Measurements from ENCODE around the gene MACROD2. TPM values are rescaled to one million over a fixed set of nuclear protein-coding genes. Genes with fewer than 3 reads are reported as not detected.

The MACROD2 gene
- polyA plus RNA-seq, 1 donor (not counting 4 experiments of a cell fraction or from before 2014, with no cell fraction given), result 0.71 TPM

GRCh38 chr20:15740046-15740775 lies 1744.9 kb downstream of the MACROD2 start:
- Histone ChIP-seq H4K20me1 (ENCODE audit: control insufficient read depth, extremely low read depth, insufficient read depth, low read length) (no peaks in the 10 kb centered on the region), H3K79me2 (ENCODE audit: control insufficient read depth, insufficient read depth, low read length) (no peaks in the 10 kb centered on the region), H3K36me3 (ENCODE audit: control insufficient read depth in 2 of 2, extremely low read depth in 1 of 2, insufficient read depth in 2 of 2, low read length in 2 of 2) (no peaks in the 10 kb centered on the region), H3K9me1 (ENCODE audit: control insufficient read depth, extremely low read depth, insufficient read depth, low read length) (no peaks in the 10 kb centered on the region), H3K4me2 (ENCODE audit: control insufficient read depth, extremely low read depth, insufficient read depth, low read depth, low read length) (no peak overlapping the region), H3K27me3 (ENCODE audit: control insufficient read depth, extremely low read depth, insufficient read depth, low read length) (no peaks in the 10 kb centered on the region), H3K9ac (ENCODE audit: control insufficient read depth, extremely low read depth, insufficient read depth, low read length) (no peak overlapping the region), H3K9me3 (ENCODE audit: control insufficient read depth, low read depth, low read length) (no peaks in the 10 kb centered on the region), H3K4me1 (ENCODE audit: control insufficient read depth, extremely low read depth, insufficient read depth, low read length) (peaks cover 17% of the 10 kb centered on the region), H3K27ac (ENCODE audit: control insufficient read depth, insufficient read depth, low read length) (no peak overlapping the region), H3K4me3 (ENCODE audit: control insufficient read depth in 2 of 3, extremely low read depth in 1 of 3, insufficient read depth in 2 of 3, low read depth in 1 of 3, low read length in 3 of 3) (no peak overlapping the region), H2AFZ (ENCODE audit: control insufficient read depth, low read length) (peak overlapping the region; percentile 17)
- DNase-seq (ENCODE audit: low read depth, low spot score), result no peak
- FAIRE-seq, result peak; percentile 82
- dilution Hi-C loops (cut with MboI; ENCODE audit: extremely low pct_ligation_motif_present, low sequenced_read_pairs), result no loop called here
- no peak for TF ChIP-seq EZH2 (IDR thresholded peaks at IDR 0.05; ENCODE audit: low read length)
- TF ChIP-seq, protein P1, sequence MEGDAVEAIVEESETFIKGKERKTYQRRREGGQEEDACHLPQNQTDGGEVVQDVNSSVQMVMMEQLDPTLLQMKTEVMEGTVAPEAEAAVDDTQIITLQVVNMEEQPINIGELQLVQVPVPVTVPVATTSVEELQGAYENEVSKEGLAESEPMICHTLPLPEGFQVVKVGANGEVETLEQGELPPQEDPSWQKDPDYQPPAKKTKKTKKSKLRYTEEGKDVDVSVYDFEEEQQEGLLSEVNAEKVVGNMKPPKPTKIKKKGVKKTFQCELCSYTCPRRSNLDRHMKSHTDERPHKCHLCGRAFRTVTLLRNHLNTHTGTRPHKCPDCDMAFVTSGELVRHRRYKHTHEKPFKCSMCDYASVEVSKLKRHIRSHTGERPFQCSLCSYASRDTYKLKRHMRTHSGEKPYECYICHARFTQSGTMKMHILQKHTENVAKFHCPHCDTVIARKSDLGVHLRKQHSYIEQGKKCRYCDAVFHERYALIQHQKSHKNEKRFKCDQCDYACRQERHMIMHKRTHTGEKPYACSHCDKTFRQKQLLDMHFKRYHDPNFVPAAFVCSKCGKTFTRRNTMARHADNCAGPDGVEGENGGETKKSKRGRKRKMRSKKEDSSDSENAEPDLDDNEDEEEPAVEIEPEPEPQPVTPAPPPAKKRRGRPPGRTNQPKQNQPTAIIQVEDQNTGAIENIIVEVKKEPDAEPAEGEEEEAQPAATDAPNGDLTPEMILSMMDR (optimal IDR thresholded peaks at IDR 0.05 in 1 of 3, IDR thresholded peaks at IDR 0.05 in 1 of 3, conservative IDR thresholded peaks at IDR 0.05 in 1 of 3; ENCODE audit: extremely low read depth in 1 of 3, insufficient read depth in 2 of 3, low read length in 3 of 3), result no peak

GRCh38 chr20:15742087-15742486 lies 1746.8 kb downstream of the MACROD2 start:
- no peak for DNase-seq (ENCODE audit: low read depth, low spot score)
- TF ChIP-seq, protein P1 (optimal IDR thresholded peaks at IDR 0.05 in 1 of 3, IDR thresholded peaks at IDR 0.05 in 1 of 3, conservative IDR thresholded peaks at IDR 0.05 in 1 of 3; ENCODE audit: extremely low read depth in 1 of 3, insufficient read depth in 2 of 3, low read length in 3 of 3), result no peak
- TF ChIP-seq EZH2 (IDR thresholded peaks at IDR 0.05; ENCODE audit: low read length), result no peak
- H3K27ac ChIP-seq (ENCODE audit: control insufficient read depth, insufficient read depth, low read length), result no peak overlapping the region

More at GRCh38 chr20:15742087-15742486, 1746.8 kb downstream of the MACROD2 start:
- Histone ChIP-seq H4K20me1 (ENCODE audit: control insufficient read depth, extremely low read depth, insufficient read depth, low read length) (no peaks in the 10 kb centered on the region), H3K9me1 (ENCODE audit: control insufficient read depth, extremely low read depth, insufficient read depth, low read length) (no peaks in the 10 kb centered on the region), H3K79me2 (ENCODE audit: control insufficient read depth, insufficient read depth, low read length) (no peaks in the 10 kb centered on the region), H3K4me1 (ENCODE audit: control insufficient read depth, extremely low read depth, insufficient read depth, low read length) (peaks cover 17% of the 10 kb centered on the region), H3K4me2 (ENCODE audit: control insufficient read depth, extremely low read depth, insufficient read depth, low read depth, low read length) (no peak overlapping the region), H3K4me3 (ENCODE audit: control insufficient read depth in 2 of 3, extremely low read depth in 1 of 3, insufficient read depth in 2 of 3, low read depth in 1 of 3, low read length in 3 of 3) (no peak overlapping the region), H3K9me3 (ENCODE audit: control insufficient read depth, low read depth, low read length) (no peaks in the 10 kb centered on the region), H2AFZ (ENCODE audit: control insufficient read depth, low read length) (no peak overlapping the region), H3K9ac (ENCODE audit: control insufficient read depth, extremely low read depth, insufficient read depth, low read length) (no peak overlapping the region), H3K27me3 (ENCODE audit: control insufficient read depth, extremely low read depth, insufficient read depth, low read length) (no peaks in the 10 kb centered on the region), H3K36me3 (ENCODE audit: control insufficient read depth in 2 of 2, extremely low read depth in 1 of 2, insufficient read depth in 2 of 2, low read length in 2 of 2) (no peaks in the 10 kb centered on the region)
- no peak for FAIRE-seq
- dilution Hi-C loops (cut with MboI; ENCODE audit: extremely low pct_ligation_motif_present, low sequenced_read_pairs), result no loop called here
